H4 (cell line): ENCODE measurements around the gene FGFR3. TPM values are rescaled to one million over a fixed set of nuclear protein-coding genes. Genes with fewer than 3 reads are reported as not detected.

Source experiments
- DNase-seq: peaks from one replicate; pipeline ENCODE4 v3.0.0-alpha.2; 2015; ENCODE audit warnings: low spot score
- total RNA-seq: library from RNA; depleted of rRNA; stranded (reverse); fragments of >200 nt; shearing (Covaris generic); gene quantifications from 2 replicates; pipeline ENCODE4 v1.2.3, GENCODE V29; 2014

The FGFR3 gene
- total RNA-seq, 1 experiment from 2014 or later, result 1.7 TPM

DNA sequence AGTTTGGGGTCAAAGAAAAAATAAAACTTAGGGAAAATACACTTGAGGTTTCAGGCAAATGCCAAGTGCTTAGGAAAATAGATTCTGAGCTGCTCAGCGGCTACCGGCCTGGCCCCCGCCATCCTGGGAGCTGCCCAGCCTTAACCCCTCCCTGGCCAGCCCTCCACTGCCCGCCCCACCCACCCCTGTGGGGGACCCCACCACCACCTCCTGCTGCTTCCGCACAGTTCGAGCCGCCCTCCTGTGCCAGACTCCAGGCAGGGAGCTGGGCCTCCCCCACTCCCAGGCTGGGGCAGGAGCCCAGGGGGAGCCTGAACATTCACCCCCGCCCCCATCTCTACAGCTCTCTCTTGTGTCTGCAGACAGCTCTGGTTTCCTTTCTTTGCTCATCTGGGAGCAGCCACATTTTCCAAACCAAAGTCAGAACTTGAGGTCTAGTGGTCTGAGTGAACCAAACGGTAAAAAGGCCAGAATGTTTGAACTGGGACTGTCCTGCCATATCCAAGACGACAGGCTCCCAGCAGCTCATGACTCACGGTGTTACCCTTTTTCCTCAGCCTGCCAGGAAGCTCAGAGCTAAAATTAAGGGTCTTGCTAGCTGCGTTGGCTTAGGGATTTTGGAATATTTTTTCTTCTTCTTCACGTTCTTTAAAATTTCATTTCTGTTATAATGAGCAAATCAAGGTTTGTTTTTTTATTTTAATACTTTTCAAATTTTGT, 4.7 kb upstream of the FGFR3 start:
- no peak for DNase-seq

DNA sequence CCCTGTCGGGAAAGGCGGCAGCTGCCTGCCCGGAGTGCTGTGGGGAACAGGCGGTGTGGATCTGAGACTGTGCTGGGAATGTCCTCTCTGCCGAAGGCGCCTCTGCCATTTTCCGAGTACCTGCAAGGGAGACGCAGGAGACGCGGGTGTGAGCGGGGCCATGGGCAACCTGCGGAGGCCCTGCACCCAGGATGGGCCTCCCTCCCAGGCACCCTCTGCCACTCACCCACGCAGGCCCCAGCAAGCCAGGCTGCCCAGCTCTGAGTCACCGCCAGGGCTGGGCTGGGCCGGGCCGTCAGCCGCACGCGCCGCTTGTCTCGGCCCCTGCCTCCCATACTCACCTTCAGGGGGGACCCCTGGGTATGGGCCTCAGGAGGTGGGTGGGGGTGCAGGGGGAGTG, 3.5 kb upstream of the FGFR3 start:
- no peak for DNase-seq

- DNase-seq, result no peak
Observed at GRCh38 chr4:1790005-1790404, 3.1 kb upstream of the FGFR3 start.

GRCh38 chr4:1792158-1792831, 798 bp upstream of the FGFR3 start:
- DNase-seq, result no peak

GRCh38 chr4:1793496-1793840, 375 bp downstream of the FGFR3 start:
- DNase-seq, result no peak

GRCh38 chr4:1793940-1794808, 1.1 kb downstream of the FGFR3 start:
- no peak for DNase-seq

GRCh38 chr4:1794809-1795298, 1.8 kb downstream of the FGFR3 start:
- DNase-seq, result no peak

GRCh38 chr4:1795299-1796195, 2.5 kb downstream of the FGFR3 start:
- DNase-seq, result no peak

DNA sequence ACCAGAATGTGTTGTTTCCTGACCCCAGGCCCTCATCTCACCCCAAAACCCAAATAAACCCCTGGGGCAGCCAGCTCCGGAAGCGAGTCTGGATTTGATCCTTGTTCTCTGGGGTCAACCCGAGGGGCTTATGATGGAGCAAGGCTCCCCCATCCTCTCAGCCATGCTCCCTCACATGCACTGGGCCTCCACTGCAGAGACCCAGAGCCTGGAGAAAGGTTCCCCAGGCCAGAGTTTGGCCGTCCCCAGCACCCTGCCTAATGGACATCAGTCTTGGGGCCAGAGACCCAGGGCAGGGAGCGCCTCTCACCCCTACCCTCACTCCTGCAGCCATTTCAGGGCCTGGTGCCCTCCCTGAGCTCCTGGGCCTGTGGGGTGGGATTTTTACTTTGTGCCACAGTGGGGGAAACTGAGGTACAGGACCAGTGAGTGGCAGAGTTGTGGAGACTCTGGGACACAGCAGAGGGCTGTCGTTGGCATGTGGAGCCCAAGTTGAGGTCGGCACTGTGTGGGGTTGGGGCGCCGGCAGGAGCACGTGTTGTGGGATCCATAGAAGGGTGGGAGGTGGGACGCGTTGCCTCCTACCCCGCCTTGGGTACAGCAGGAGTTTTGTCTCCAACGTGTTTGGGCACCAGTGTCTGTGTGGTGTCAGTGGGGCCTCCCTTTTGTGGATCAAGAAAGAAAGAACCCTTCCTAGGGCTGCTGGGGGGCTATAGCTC, 3.6 kb downstream of the FGFR3 start:
- DNase-seq, result no peak

DNA sequence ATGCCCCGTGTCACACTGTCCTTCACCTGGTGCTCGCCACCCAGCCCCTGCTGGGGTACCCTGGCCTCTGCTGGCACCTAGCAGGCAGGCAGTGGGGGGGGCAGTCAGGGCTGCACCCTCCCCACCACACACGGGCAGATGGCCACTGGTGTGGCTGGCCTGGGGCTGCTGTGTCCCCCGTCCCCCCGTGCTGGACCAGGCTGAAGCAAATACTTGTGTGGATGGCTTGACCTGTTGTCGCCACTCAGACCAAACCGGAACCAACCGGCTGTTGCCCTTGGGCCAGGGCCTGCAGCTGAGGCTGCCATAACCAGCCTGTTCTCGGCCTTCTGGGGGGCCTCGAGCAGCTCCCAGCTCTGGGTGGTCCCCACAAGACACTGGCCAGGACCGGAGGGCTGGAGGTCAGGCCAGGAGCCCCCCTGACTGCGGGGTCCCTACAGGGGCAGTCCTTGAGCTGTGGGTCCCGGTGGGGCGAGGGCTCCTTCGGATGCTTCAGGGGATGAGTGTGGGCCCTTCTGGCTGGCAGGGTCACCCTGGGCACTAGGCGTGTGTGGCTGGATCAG, 4.3 kb downstream of the FGFR3 start:
- DNase-seq, result no peak

DNA sequence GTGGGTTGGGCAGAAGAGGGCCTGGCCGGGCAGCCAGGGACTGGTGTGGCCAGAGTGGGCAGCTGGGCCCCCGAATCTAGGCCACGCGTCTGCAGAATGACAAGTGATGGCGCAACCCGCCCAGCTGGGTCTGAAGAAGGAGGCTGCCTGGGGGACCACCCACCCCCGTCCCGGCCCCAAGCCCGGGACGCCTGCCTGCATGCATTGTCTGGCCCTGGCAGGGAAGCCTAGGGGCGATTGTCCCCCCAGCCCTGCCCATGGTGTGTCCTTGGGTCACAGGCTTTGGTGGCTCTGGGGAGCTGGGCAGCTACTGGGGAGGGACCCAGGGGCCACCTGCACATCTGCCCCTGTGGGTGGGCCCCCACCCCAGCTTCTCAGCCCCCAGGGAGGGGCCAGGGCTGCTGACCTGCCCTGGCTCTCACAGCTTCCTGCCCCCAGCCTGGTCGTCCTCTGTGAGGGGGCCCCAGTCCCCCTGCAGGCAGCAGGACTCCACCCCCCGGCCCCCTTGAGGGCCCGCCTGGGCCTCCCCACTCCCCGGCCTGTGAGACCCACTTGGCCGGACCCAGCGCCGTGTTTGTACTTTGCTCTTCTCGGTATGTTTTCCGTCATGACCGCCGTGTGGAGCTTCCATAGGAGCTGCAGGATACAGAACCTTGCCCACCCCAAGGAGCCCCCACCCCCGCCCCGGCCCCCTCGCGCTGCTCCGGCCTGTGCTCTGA, 4.9 kb downstream of the FGFR3 start:
- no peak for DNase-seq

DNA sequence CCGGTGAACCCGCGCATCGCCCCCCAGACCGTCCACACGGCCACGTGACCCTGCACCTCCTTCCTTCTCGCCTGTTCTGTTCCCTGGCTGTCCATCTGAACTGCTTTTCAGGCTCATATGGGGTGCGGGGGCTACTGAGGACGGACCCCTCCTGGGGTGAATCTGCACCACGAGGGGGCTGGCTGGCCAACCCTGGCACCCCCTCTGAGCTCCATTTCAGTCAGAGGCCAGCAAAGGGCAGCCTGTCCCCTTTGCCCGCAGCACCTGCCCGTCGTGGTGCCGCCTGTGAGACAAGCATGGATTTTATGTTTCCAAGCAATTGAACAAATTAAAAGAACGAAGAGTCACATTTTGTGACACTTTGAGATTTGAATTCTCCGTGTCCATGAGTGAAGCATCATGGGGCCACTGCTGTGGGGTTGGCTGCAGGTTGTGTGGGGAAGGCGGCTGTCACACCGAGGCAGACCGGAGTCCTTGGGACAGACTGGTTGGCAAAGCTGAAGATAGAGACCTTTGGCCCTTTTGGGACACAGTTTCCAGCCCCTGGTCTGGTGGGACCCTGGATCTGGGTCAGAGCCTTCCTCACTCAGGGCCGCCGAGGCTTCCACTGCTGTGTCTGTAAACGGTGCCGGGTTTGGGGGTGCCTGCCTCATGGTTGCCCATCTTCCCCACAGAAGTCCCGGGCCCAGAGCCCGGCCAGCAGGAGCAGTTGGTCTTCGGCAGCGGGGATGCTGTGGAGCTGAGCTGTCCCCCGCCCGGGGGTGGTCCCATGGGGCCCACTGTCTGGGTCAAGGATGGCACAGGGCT, 5.7 kb downstream of the FGFR3 start:
- no peak for DNase-seq

DNA sequence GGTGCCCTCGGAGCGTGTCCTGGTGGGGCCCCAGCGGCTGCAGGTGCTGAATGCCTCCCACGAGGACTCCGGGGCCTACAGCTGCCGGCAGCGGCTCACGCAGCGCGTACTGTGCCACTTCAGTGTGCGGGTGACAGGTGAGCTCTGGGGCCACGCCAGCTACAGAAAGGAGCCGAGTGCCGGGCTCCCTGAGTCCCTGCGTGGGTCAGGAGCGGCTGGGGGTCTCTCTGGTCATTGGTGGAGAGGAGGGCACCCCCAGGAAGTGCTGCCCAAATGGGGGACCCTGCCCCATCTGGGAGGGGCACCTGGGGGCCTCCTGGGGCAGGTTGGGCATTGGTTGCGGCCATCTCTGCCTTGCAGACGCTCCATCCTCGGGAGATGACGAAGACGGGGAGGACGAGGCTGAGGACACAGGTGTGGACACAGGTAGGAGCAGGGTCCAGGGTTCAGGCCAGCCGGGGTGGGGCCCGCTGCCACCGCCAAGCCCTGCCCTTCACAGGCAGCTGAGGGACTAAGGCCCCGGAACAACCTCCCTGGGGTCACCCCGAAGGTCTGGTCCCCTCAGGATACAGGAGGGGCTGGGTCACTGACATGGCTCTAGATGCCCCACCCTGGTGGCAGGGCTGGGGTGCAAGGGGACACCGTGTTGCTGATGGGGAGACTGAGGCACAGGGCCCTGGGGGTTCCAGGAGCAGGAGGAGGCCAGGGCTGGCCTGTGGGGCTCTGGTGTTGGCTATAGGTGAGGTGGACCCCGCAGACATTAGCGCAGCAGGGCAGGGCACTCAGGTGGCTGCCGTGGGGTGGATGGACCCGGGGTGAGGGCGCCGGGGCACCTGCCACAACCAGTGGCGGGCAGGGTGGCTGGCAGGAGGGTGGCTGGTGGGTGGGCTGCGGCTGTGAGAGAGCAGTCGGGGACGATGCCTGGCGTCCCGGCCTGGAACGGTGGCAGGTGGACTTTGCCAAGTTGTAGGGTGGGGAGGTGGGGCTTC, 6.6 kb downstream of the FGFR3 start:
- DNase-seq, result no peak

- no peak for DNase-seq
Observed at GRCh38 chr4:1800805-1801204, 7.7 kb downstream of the FGFR3 start.

GRCh38 chr4:1801286-1801958, 8.3 kb downstream of the FGFR3 start:
- DNase-seq, result no peak

- DNase-seq, result no peak
Observed at GRCh38 chr4:1802151-1802715, 9.1 kb downstream of the FGFR3 start.
